ENCODE results near the gene DCAF11.
A peak's percentile ranks its signal among the peaks of the same experiment; 100 is the strongest.

Gene DCAF11

DNA sequence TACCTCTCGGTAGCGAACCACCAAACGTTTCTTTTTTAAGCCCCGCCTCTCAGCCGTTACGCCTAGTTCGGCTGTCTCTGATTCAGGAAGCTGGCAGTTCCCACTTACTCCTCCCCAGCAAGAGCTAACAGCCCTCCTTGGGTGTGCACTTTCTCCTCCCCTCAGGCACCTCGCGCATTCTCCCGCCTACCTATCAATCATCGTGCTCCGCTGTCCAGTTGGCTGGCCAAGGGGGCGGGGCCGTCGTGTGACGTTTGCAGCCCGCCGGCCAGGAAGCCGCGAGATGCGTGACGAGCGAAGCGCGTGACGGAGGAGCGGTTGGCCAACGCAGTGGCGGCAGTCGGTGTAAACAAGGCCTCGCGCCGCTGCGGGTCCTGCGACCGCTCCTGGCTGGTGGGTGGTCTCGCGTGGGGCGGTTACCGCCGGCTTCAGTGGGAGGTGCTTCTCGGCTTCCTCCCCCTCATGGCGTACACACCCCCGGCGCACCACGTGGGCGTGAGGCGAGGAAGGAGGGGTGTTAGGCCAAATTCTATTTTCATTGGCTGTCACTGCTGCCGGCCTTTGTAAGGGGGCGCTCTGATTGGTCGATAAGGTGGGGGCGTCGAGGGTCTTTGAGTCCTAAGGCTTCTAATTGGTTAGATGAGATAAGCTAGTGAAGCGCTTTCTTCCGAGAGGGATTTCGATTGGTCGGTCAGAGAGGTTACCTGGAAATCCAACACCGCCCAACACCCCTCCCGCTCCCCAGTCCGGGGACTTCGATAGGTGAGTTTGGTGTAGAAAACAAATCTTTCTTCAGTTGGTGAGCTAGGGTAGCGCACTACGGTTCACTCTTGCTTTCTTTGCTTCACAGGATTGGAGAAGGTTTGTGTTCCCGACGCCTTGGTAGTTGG lies at the start of gene DCAF11, which contains the start of gene NRL:
Gene DCAF11, plus strand, starts transcription at position 246 of the 890 bp plus-strand sequence. CDS start 818 bp downstream, outside the sequence.
Gene NRL, minus strand, starts transcription at position 418 of the 890 bp plus-strand sequence. CDS start 32,101 bp downstream, outside the sequence.
- peak; percentile 99 for DNase-seq

GRCh38 chr14:24064856-24065255 lies 49.7 kb upstream of the DCAF11 start:
- DNase-seq, result no peak

DNA sequence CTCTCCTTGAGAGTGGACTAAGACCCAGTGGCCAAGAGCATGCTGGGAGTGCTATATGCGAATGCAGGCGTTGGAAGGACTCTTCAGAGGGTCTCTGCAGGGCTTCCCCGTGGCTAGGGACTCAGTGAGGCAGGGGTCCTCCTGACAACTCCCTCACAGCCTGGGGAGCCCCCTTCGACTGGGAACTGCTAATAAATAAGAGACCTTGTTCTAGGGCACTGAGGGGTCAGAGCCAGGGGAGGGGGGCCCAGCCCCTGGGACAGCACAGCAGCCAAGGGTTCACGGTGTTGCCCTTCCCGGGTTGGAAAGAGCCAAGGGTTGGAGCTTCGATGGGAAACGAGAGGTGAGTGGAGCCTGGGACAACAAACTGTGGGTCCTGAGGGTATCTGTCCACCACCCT lies 49.2 kb upstream of the DCAF11 start:
- no peak for DNase-seq

DNA sequence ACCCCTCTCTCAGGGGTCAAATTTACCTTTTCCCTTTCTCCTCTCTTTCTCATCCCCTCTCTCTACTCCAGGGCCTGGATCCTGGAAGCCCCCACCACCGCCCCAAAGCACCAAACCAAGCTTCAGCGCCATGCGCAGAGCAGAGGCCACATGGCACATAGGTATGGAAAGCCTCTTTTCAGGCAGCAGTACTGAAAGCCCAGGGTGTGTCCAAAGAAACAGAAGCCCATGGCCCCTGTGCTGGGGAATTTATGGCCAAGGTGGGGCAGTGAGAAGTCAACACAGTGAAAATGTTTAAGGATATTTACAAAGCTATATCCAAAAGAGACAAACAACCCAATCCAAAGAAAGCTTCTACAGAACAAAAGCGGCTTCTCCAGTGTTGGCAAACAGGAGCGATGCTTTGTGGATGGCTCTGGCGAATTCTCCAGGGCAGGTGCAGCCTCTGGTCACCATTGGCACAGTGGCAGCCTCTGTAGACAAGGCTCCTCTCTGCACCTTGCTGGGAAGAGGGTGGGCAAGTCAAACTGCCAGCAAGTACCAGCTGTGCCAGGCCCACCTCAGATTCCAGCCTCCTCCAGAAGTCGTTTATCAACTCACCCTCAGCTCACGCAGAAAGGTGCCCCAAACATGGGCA lies 48.0 kb upstream of the DCAF11 start:
- no peak for DNase-seq

- DNase-seq, result no peak
Measured at GRCh38 chr14:24067133-24068082, 47.2 kb upstream of the DCAF11 start.

GRCh38 chr14:24068711-24069410 lies 45.7 kb upstream of the DCAF11 start:
- no peak for DNase-seq

DNA sequence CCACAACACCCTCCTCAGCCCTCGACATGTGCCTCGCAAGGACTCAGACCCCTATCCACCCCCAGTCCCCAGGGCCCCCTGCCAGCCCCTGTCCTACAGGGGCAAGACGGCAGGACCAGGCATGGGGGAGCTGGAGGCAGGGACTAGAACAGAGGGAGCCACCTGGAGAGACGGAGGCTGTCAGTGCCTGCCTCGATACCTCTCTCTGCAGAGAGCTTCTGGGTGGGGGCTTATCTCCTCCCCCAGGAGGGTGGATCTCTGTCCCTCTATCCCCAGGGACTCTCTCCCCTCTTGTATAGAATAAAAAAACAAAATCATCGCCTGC lies 45.2 kb upstream of the DCAF11 start:
- DNase-seq, result no peak

- no peak for DNase-seq
Measured at GRCh38 chr14:24070285-24071143, 44.1 kb upstream of the DCAF11 start.

GRCh38 chr14:24071144-24071697 lies 43.4 kb upstream of the DCAF11 start, which contains the start of gene CPNE6:
Gene CPNE6 (plus strand): TSS chr14:24071562. CDS start chr14:24072937, 1,375 bp downstream.
- DNase-seq, result no peak

DNA sequence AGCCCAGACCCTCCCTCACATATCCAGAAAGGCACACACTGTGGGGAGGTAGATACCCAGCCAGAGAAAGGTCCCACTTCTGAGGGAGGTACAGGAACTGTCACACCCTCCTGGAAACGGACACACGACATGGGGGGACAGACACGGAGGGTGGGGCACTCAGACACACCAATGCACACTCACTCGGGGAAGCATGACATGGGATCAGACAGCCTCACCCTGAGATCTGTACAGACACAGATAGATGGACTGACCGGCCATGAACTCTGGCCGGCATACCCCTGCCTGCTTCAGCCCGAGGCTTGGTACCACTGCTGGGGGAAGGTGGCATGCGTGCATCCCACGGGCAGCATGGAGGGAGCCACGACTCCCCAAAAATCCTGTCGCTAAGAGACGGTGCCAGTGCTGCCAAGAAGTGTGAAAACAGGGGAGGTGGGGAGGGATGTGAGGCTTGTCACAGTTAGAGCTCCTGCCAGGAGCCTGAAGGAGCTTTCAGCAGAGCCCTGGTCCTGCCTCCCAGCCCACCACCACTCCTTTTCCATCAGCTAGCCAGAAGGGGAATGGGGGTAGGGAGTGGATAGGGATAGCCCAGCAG lies 42.6 kb upstream of the DCAF11 start:
- no peak for DNase-seq

DNA sequence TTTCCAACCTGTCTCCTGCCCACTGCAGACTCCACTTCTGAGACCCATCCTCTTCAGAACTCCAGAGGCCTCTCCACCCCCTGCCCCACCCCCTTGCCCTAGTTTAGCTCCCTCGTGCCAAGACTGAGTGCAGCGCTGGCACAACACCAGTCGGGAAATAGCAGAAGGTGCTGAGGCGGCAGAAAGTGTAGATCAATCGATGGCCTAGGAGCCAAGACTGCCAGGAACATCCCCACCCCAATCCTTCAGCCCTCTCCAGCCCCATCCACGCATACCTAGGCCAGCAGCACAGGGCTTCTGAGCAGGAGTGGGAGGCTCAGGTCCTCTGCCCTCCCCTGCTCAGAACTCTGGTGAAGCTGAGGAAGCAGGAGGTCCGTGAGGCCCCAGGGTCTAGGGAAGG lies 42.1 kb upstream of the DCAF11 start:
- DNase-seq, result no peak

DNA sequence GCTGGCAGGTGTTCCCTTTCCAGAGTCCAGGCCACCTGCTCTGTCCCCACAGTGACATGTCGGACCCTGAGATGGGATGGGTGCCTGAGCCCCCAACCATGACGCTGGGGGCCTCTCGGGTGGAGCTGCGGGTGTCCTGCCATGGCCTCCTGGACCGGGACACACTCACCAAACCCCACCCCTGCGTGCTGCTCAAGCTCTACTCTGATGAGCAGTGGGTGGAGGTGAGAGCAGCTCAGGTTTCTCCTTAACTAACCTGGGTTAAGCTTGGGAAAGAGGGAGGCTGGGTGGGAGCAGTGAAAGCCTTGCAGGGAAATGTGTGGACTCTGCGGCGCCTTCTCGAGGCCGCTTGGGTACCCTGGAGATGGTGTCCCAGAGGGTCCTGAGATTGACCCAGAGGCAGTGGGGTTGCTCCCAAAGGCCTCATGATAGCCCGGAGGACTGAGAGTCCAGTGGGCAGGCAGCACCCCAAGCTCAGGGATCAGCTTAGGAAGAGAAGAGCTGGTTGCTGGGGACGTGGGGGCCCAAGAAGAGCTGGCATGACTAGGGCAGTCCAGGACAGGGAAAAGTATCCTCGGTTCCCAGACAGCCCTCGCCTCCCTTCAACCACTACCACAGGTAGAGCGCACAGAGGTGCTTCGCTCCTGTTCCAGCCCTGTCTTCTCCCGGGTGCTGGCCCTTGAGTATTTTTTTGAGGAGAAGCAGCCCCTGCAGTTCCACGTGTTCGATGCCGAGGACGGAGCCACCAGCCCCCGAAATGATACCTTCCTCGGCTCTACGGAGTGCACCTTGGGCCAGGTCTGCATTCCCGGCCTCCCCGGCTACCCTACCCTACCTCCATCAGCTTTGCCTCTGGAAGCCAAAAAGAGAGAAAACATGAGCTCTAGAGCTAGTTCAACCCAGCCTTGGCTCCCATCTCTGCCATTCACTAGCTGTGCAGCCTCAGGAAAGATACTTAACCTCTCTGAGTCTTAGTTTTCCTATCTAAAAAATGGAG lies 41.4 kb upstream of the DCAF11 start:
- no peak for DNase-seq

DNA sequence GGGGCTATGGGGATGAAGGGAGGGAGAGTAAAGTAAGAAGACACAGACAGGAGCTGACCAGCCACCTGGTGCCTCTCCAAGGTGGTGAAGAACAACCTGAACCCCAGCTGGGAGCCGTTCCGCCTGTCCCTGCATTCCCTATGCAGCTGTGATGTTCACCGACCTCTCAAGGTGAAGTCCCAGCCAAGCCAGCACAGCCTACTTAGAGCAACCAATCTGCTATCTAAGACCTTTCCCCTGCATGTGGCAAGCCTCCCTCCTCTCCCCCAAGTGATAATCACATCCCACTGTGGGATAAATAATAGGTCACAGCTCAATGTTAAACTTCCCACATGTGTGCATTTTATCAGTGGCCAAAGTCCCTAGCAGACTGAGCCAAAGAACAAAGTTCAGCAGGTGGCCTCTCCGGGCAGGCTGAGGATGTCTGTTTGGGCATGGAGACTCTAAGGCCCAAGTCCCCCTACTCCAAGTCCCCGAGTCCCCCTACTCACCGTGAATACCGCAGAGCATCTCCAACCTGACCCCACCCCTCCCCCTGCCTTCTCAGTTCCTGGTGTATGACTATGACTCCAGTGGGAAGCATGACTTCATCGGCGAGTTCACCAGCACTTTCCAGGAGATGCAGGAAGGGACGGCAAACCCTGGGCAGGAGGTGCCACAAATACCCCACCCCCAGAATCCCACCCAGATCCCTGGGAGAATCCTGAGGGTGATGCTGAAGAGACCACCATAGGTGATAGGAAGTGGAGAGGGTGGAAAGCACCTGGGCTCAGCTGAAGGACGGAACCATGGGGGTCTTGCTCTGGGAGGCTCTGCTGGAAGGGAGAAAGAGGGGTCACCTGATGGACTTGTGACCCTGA lies 39.7 kb upstream of the DCAF11 start:
- no peak for DNase-seq

GRCh38 chr14:24075485-24076301 lies 38.9 kb upstream of the DCAF11 start:
- no peak for DNase-seq

- DNase-seq, result no peak
Measured at GRCh38 chr14:24076302-24076601, 38.3 kb upstream of the DCAF11 start.

DNA sequence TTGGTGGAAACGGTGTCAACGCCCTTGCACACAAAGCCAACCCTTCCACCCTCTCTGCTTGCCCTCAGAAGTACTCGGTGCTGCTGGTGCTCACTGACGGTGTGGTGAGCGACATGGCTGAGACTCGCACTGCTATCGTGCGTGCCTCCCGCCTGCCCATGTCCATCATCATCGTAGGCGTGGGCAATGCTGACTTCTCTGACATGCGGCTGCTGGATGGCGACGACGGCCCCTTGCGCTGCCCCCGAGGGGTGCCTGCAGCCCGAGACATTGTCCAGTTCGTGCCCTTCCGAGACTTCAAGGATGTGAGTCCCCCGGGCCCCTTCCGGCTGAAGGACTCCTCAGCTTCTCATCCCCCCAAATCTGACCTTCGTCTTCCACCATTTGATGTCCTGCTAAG lies 37.5 kb upstream of the DCAF11 start:
- DNase-seq, result no peak

DNA sequence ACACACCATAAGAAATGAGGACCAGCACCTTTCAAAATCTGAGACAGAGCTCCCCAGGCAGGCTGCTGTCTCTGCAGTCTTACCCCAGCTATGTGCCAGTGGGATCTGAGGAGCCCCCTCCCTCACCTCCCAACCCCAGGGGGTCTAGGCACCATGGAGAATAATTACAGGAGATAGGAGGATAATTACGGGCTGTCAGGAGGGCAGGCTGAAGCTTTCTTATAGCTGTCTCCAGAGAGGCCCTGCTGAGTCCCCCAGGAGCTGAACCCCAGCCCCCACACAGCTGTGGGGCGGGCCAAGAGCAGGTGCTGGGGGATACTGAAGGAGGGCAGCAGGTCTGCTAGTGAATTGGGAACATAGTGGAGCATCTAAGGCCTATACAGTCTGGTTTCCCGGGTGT lies 36.4 kb upstream of the DCAF11 start:
- no peak for DNase-seq
